ENCODE data around the gene SCNN1A. TPM values are rescaled to one million over a fixed set of nuclear protein-coding genes. Genes with fewer than 3 reads are reported as not detected.

Gene SCNN1A
- total and polyA plus RNA-seq, 2 of the 4 experiments (the other 2 are of a cell fraction) = 0.41 TPM; not detected in 1

GRCh38 chr12:6393109-6393508, 17.7 kb upstream of the SCNN1A start:
- Histone ChIP-seq H4K5ac (ENCODE audit: low read depth, low read length) (no peak overlapping the region), H3K14ac (replicated peaks; ENCODE audit: low read depth, low read length) (no peak overlapping the region), H3K79me1 (ENCODE audit: low read depth in 1 of 2, low read length in 2 of 2) (peaks cover 2 to 17% of the 10 kb centered on the region in 2 experiments; a peak in 2 of 4 replicates), H2BK20ac (ENCODE audit: low read depth, low read length) (no peak overlapping the region), H3K9me1 (ENCODE audit: insufficient read depth, low read length) (peaks cover 16% of the 10 kb centered on the region; the same call in 1 of the 2 replicates), H3K23ac (ENCODE audit: low read depth, low read length) (no peak overlapping the region), H3K9ac (ENCODE audit: low read depth, low read length) (no peak overlapping the region), H3K9me3 (ENCODE audit: control insufficient read depth, insufficient read depth, low read length) (no peaks in the 10 kb centered on the region), H2AK5ac (ENCODE audit: low read depth, low read length) (no peak overlapping the region), H2BK120ac (ENCODE audit: low read depth, low read length) (no peak overlapping the region), H3K4me2 (ENCODE audit: low read depth, low read length) (no peak overlapping the region), H3K27ac (ENCODE audit: insufficient read depth, low read length) (no peak overlapping the region), H3K4ac (ENCODE audit: low read depth, low read length) (no peak overlapping the region), H2BK15ac (ENCODE audit: low read depth, low read length) (no peak overlapping the region), H3K36me3 (ENCODE audit: control insufficient read depth, insufficient read depth, low read length) (peaks cover 48% of the 10 kb centered on the region), H3K18ac (ENCODE audit: low read depth, low read length) (no peak overlapping the region), H4K91ac (ENCODE audit: insufficient read depth, low read depth, low read length) (no peak overlapping the region), H3K27me3 (ENCODE audit: control insufficient read depth, insufficient read depth, low read length) (no peaks in the 10 kb centered on the region), H3K56ac (ENCODE audit: extremely low read depth, insufficient read depth, low read length) (no peak overlapping the region), H3K4me1 (ENCODE audit: control insufficient read depth, insufficient read depth, low read length) (no peaks in the 10 kb centered on the region), H4K20me1 (ENCODE audit: insufficient read depth, low read length) (0 out of 2 replicates have a peak, but pooled peaks cover 3% of the 10 kb centered on the region), H4K8ac (ENCODE audit: low read depth in 2 of 2, low read length in 2 of 2) (no peak overlapping the region), H2AK9ac (replicated peaks; ENCODE audit: low read depth, low read length, poor library complexity) (no peak overlapping the region), H3K4me3 (ENCODE audit: insufficient read depth, low read depth, low read length) (no peak overlapping the region), H2BK5ac (ENCODE audit: low read depth, low read length, poor library complexity, severe bottlenecking) (no peak overlapping the region), H2AFZ (replicated peaks; ENCODE audit: low read length, poor library complexity) (no peak overlapping the region)
- TF ChIP-seq MAZ (IDR thresholded peaks at IDR 0.05; ENCODE audit: borderline replicate concordance, low read depth, low read length) = no peak
- no peak for TF ChIP-seq FOS (IDR thresholded peaks at IDR 0.05; ENCODE audit: low read depth, low read length)
- no peak for TF ChIP-seq ELK1 (IDR thresholded peaks at IDR 0.05; ENCODE audit: borderline replicate concordance, low read depth, low read length)
- TF ChIP-seq CTCF (conservative IDR thresholded peaks at IDR 0.05; ENCODE audit: low read depth, low read length) = no peak
- TF ChIP-seq BHLHE40 (IDR thresholded peaks at IDR 0.05; ENCODE audit: low read depth, low read length) = no peak
- no peak for TF ChIP-seq POLR2A (IDR thresholded peaks at IDR 0.05; ENCODE audit: low read depth, low read length)
- TF ChIP-seq CHD1 (IDR thresholded peaks at IDR 0.05; ENCODE audit: low read depth, low read length) = no peak
- no peak for TF ChIP-seq MXI1 (IDR thresholded peaks at IDR 0.05; ENCODE audit: borderline replicate concordance, low read depth, low read length)
- no peak for TF ChIP-seq NFE2L2 (IDR thresholded peaks at IDR 0.05; ENCODE audit: low read depth, low read length)
- TF ChIP-seq RFX5 (IDR thresholded peaks at IDR 0.05; ENCODE audit: low read depth, low read length) = no peak
- TF ChIP-seq RCOR1 (IDR thresholded peaks at IDR 0.05; ENCODE audit: insufficient replicate concordance, low read length) = no peak
- WGBS, 2 experiments (ENCODE audit: extremely low coverage in 2 of 2, insufficient read length in 1 of 2) = 78% methylated on average over 2 of the region's 7 CpGs; no CpG with 5 or more reads in 1 of the 2 experiments
- in situ Hi-C loops (cut with MboI; ENCODE audit: low sequenced_read_pairs) = no loop called here
- ChIA-PET POLR2A (ENCODE audit: unreplicated experiment) (interaction anchor here (0.9 kb wide), 1 partner anchor 9 kb away, joined by 3 read pairs; the partner anchor contains the start of gene LTBR), CTCF (no interaction called here)
- intact Hi-C loops (cut with micrococcal nuclease) = no loop called here
- DNase-seq (no peak), ATAC-seq (ENCODE audit: low read depth) (no peak)
- no TSS peak for BruUV-seq (replicated peaks)
- dilution Hi-C loops (cut with HindIII; ENCODE audit: low sequenced_read_pairs, unreplicated experiment) = no loop called here

Data from IMR-90 (cell line).